GM12878 (cell line): ENCODE results near the gene RANGRF. TPM values are rescaled to one million over a fixed set of nuclear protein-coding genes. Genes with fewer than 3 reads are reported as not detected.

ENCODE experiments used
- BCLAF1 ChIP-seq: fragments of 450-650 bp; IDR thresholded peaks from 2 replicates; pipeline ENCODE4 v1.6.1; 2017; ENCODE audit warnings: antibody characterized with exemption, mild to moderate bottlenecking, moderate library complexity
- CREM ChIP-seq: IDR thresholded peaks from 2 replicates; pipeline ENCODE4 v1.6.1; 2014; ENCODE audit warnings: antibody characterized with exemption, low read depth
- MYC ChIP-seq: IDR thresholded peaks from 2 replicates; pipeline ENCODE4 v1.6.1; 2011; ENCODE audit warnings: mild to moderate bottlenecking, low read length, moderate library complexity, inconsistent platforms; ENCODE audit not compliant: insufficient read depth, insufficient replicate concordance, insufficient read length, severe bottlenecking
- ZBED1 ChIP-seq: IDR thresholded peaks from 2 replicates; pipeline ENCODE4 v1.6.1; 2016; ENCODE audit warnings: borderline replicate concordance
- ZBTB40 ChIP-seq: fragments of 450-650 bp; IDR thresholded peaks from 2 replicates; pipeline ENCODE4 v1.6.1; 2016; ENCODE audit warnings: mild to moderate bottlenecking, moderate library complexity, borderline replicate concordance
- ZSCAN29 ChIP-seq: fragments of 450-650 bp; IDR thresholded peaks from 2 replicates; pipeline ENCODE4 v1.6.1; 2017; ENCODE audit warnings: mild to moderate bottlenecking, moderate library complexity
- polyA plus RNA-seq, 11 experiments: library from polyadenylated mRNA; depleted of rRNA in 4 of 11; unstranded in 6 of 11; stranded (reverse) in 5 of 11; fragments of >200 nt; fragmentation: Nextera tagmentation in 4 of 11; fragmentation: Illumina TruSeq in 1 of 11; extraction: Ambion mirVana in 4 of 11; extraction: Trizol in 1 of 11; gene quantifications; 1 replicate in 1 of 11; 2 replicates in 10 of 11; pipeline versions ENCODE4 v1.2.1 to v1.2.3, GENCODE V29; 2011 to 2016; ENCODE audit warnings: inconsistent platforms in 2 of 11, missing spikeins in 2 of 11, low read depth in 1 of 11
- total RNA-seq, 4 experiments: library from RNA; depleted of rRNA in 3 of 4; stranded (reverse); fragments of >200 nt in 3 of 4; fragmentation: Illumina TruSeq in 1 of 4; extraction: Trizol in 1 of 4; gene quantifications; 2 replicates each; pipeline versions ENCODE4 v1.2.1 to v1.2.3, GENCODE V29; 2013 to 2021

The RANGRF gene
- total and polyA plus RNA-seq, 10 of the 15 experiments (the other 5 are each of a cell fraction or from before 2014, with no cell fraction given), result 30.1 to 181 (median 61.4) TPM

DNA sequence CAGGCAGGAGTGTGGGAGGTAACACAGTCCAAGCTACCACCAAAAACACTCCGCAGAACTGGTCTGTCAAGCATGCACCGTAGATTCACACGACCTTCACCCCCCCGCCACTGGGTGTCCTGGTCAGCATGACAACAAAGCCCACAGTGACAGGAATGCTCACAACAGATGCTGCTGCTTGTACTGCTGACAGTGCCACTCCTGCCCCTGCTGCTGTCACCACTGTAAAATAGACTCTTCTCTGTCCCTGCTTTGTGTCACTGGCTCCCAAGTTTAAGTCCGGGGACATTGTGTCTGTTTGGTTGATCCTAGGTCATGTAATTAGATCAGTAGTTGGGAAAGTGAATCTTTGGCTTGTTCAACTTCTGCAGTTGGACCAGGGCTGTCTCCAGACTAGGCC is 44.2 kb downstream of the RANGRF start (continued):
- TF ChIP-seq MYC (no peak), CREM (no peak), ZBTB40 (no peak), BCLAF1 (no peak), ZBED1 (no peak), ZSCAN29 (no peak)
- TF ChIP-seq, all 136 proteins: peak for 0
